Activated CD8-positive, alpha-beta memory T cell treated with anti-CD3 and anti-CD28 coated beads, Interleukin-2, amount 50 U/mL, for 24 hours (primary cell): Measurements from ENCODE around the gene FOXC2.

Experiments
- DNase-seq: peaks from one replicate; pipeline ENCODE4 v3.0.0-alpha.2; 2020; ENCODE audit errors: extremely low read depth

The FOXC2 gene

DNA sequence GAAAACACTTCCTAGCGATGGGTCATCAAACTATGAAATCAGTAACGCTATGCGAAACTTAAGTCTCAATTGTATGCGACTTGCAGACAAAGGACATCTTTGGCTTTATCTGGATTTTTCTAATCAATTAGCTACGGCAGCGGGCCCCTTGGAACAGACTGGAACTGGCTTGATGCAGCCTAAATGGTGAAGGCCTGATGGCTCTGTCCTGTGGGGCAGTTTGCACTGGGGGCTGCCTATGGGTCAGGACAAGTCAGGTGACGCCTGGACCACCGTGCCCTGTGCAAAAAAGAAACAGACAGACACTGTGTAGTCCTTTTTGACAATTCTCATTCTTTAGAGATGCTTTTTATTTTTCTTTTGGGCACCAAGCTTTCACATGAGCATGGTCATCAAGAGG is 33.6 kb upstream of the FOXC2 start:
- no peak for DNase-seq

DNA sequence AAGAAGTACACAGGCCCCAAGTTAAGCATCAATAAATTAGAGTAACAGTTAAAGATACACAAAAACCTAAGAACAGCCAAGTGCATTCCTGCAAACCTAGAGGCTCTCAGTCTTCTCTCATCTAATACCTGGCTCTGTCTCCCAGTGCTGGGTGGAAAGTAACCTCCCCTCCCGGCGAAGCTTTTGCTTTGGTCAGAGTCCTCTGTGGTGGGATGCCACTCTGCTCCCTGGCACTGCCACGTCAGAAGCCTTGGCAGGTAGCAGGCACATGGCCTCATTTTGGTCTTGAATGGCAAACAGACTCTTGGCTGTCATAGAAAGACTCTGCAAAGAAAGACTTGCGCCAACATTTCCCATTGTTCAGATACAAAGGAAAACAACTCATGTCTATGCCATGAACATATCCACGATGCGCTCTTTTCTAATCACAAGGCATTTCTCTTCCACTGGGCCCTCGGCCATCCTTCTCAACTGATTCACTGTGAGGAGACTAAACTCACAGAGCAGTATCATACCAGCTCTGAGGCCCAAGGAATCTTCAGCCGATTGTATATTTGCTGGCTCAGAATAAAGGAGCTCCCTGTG is 32.8 kb upstream of the FOXC2 start:
- no peak for DNase-seq

DNA sequence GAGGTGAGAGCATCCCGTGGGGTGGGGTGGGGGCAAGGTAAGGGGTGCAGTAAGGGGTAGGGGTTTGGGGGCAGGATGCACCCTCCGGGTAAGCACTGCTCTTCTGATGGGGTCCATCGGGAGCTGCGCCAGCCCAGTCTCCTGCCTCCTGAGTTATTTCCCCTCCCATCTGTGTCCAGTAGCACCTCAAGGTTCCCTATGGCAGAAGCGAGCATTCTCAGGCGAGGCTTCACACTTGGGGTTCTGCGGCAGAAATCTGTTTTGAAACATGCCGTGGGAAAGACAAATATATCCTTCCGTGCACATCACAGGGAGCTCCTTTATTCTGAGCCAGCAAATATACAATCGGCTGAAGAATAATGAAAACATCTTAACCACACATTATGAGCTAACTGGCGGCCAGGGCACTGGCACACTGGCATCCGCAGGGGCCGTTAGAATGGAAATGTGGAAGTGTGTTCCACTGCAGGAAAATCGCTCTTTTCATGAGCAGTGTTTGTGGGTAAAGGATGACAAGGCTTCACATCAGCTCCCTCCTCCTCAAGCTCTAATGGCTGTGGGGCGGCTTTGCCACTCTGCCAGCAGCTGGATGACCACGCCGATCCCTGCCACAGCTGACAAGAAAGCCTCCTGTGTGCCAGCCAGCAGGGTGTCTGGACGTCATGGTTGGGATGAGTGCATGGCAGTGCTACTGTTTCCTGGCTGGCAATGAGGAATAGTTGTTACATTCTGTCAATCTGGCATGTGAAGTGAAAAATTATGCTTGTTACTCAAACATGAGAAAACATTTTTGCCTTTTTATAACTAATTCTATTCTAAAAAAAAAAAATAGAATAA is 31.6 kb upstream of the FOXC2 start:
- no peak for DNase-seq

DNA sequence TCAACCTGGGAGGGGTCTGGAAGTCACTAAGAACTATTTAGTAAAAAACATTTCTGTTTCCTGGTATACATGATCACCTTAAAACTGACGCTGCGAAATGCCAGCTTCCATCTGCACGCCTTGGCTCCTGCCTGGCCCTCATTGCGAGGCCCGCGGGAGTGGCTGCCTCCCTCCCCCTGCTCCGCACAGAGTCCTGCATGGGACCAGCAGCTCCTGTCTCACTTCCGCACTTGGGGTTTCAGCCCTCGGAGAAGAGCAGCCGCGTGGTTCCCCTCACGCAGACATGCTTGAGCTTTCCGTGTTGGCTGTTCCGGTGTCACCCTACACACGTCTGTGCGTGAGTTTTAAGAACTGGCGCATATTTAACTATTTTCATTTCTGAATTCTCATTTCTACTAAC is 30.0 kb upstream of the FOXC2 start:
- no peak for DNase-seq

DNA sequence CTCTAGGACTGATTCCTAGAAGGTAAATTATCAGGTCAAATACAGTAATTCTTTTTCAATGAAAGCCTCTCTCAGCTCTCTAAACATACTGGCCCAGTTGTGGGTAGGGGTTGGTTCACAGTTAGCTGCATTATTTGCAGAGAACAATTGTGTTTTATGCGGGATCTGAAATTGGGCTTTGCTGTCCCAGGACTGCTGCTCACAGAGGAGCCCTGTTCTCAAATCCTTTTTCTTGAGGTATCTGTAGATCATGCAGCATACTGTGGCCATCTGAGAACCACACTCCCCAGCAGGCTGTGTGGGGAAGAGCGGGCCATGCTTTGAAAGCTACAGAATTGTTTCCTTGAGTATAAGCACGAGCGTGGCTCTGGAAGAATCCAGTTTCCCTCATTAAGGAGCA is 29.1 kb upstream of the FOXC2 start:
- DNase-seq = no peak

DNA sequence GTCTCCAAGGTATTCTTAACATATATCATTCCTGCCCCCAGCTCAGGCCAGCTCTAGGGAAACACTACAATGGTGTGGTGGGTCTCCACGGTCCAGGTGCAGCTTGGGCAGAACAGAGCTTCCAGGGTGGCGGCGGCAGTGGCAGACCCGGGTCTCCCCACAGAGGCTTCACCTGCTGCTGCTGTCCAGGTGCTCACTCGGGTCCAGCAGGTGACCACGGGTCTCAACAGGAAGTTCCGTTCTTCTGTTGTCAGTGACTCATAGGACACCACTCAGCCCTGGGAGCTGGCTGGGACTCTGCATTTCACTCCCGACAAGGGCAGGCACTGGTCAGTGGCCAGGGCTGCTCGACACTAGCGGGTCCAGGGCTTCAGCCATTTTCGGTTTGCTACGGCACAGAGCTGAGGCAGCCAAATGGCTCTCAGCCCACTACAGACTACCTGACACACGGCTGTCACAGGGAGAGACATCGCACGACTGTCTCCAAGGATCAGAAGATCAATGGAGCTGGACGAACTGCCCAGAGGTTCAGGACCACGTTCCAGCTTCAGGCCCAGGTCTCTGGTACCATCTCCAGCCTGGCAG is 28.3 kb upstream of the FOXC2 start:
- DNase-seq = no peak

DNA sequence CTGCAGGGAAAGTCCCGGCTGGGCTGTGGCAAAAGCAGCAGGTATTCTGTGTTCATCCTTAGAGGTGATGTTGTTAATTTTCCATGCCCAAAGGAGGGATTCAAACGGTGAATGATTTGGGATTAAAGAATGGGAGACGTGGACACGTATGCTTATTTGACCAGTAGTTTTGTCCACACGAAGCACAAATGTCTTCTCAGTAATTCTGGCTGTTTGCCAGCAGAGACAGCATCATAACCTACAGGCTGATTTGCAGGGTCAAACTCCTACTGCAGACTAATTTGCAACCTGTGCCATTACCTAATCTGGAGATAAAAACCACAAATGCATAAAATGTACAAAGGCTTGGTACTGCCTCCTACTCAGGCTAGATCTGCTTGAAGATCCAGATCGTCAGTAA is 25.7 kb upstream of the FOXC2 start:
- DNase-seq = no peak

DNA sequence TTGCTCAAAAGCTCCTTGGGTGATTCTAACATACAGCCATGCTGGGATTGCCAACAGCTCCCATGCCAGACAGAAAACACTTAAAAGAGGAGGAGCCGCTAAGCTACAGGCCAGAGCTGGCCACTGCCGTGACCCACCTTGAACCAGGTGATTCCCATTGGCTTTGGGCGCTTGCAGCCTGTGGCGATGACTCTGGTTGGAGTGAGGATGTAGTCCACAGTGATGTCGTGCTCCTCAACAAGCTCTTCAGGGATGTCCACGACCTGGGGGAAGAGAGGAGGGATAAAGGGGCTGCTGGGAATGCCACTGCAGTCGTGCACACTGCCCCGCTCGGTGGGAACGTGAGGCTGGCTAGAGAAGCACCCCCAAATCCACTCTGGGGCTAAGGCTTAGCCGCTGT is 25.1 kb upstream of the FOXC2 start:
- DNase-seq = no peak

DNA sequence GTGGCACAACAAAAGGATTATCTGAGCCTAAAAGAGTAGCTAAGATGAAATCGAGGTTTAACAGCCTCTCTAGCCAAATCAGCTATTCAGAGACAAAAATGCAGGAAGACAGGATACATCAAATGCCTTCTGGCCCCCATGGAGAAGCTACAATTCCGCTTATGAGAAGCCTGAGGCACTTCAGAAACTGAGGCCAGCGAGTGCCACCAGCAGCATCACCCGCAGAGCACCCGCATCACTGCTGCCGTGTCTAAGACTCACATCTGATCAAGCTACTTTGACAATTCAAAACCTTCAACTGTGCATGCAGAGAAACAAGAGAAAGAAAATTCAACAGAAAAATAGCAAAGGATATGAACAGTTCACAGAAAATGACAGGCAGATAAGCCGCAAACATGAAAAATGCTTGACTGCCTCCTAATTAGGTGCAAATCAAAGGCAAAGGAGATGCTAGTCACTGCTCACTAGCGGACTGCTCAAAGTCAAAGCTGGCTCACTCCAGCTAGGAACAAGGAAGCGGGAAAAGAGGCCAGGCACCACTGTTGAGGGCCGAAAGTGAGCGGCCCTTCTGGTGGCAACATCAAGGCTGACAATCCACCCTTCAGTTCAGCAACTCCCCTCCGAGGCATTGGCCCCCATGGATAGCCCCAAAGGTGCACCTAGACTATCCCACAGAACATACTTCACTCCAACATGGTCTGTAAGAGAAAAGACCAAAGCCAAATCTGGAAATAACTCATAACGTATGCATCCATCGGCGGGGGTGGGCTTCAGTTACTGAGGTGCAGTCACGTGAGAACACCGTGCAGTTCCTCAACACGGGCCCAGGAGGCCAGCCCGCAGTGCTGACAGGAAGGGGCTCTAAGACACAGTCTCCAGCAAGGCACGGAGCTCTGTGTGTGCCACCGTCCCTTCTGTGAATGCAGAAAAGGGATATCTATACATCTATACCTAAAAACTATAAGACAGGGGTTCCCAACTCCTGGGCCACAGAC is 23.6 kb upstream of the FOXC2 start:
- no peak for DNase-seq

DNA sequence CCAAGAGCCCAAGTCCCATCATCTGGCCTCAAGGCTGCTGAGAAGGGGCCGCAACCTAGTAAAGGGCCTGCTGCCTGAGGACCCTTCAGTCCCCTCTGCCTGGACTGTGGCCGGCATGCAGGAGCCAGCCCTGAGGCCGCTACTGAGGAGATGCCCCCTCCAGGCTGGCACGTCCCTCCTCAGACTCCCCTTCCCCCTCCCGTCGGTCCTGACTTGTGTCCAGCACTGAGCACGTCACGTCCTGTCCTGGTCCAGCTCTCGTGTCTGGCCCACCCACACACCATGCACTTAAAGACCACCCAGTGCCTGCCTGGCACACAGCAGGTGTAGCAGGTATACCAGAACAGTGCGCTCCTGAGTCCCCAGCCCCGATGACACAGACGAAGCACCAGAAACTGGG is 21.1 kb upstream of the FOXC2 start:
- no peak for DNase-seq

DNA sequence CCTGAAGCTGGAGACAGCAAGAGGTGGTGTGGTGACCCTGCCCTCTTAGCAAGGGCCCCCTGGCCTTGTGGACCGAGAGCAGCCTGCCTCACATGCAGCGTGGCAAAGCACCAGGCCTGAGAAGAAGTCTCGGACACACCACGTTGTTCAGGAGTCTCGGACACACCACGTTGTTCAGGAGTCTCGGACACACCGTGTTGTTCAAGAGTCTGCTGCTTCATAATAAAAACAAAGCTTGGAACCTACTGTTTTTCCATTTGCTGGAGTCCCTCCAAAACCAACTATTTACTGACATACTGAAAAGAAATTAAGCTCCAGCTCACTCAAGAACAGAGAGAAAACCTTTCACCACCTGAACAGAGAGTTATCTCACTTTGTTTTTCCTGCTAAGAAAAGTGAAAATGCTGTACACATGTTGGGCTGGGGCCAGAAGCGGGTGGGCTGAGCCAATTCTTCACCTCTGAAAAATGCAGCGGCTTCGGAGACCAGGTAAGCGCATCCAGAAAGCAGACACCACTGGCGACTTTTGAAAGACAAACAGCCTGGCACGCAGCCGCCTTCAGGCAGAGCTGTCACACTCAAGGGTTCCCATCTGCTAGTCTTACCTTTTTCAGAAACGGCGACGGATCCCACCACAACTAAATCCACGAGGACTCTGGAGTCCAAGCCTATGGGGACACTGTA is 20.5 kb upstream of the FOXC2 start:
- DNase-seq = no peak

DNA sequence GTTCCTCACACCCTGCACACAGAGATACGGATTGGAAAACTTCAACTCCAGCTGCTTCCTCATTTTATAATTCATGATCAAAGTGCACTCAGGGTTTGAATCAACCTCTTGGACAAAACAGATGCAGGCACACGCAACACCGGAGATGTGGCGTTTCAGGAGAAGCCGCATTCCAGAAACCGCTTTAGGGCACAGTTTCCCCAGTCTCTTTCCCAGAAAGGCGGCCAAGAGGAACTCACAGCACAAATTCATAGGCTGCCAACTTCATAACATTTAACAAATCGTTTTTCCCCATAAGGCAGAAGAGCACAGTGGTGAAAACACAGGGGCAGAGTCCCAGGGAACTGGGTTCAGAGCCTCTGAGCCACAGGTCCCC is 20.0 kb upstream of the FOXC2 start:
- DNase-seq = no peak

DNA sequence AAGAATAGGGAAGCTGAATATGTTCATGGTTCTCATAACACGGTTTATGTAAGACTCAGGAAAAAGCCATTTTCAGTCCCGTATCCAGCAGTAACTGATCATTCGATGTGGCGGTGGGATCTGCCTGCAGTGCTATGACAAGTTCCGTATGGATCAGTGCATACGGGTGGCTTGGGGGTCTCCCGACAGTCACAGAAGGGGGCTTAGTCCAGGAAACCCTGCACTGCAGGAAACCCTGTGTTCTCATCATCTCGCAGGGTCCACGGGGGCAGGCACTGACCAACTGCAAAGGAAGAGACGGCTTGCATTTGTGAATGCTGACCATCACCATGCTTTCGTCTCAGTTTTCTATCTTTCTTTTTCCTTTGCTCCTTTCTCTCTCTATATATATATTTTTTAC is 19.3 kb upstream of the FOXC2 start:
- no peak for DNase-seq

DNA sequence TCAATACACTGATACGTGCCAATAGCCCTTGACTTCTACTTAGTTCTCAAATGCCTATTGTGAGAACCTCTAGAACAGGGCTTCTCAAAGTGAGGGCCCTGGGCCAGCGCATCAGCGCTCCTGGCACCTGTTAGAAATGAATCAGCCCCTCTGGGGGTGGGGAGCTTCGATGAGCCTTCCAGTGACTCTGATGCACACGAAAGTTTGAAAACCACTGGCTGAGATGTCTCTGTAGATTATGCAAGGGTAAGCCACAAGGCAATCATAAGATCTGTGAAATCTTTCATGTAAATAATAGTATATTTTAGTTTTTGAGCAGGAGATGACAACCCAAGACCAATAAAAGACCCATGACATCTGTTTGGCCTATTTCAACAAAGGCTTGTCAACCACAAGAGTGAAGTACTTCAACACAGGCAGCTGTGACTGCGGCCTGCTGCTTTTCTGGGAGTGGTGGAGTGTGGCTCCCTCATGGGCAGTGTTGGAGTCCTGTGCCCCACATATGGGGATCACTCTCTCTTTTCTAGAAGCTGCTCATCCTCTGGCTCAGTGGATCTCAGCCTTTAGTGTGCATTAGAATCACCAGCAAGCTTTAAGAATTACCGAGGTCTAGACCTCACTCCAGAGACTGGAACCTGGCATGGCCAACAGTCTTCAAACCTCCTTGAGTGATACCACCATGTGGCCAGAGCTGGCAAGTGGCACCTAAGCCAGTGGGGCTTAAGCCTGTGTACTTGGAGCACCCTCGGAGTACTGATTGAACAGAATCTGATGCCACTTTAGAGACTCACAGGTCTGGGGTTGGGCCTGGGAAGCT is 17.3 kb upstream of the FOXC2 start:
- DNase-seq = no peak

DNA sequence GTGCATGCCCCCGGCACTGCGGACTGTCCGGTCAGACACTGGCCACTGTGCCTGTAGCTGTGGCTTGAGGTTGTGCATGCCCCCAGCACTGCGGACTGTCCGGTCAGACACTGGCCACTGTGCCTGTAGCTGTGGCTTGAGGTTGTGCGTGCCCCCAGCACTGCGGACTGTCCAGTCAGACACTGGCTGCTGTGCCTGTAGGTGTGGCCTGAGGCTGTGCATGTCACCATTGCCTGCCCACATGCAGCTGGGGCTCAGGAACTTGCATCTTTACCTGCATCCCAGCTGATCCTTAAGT is 16.8 kb upstream of the FOXC2 start:
- no peak for DNase-seq

DNA sequence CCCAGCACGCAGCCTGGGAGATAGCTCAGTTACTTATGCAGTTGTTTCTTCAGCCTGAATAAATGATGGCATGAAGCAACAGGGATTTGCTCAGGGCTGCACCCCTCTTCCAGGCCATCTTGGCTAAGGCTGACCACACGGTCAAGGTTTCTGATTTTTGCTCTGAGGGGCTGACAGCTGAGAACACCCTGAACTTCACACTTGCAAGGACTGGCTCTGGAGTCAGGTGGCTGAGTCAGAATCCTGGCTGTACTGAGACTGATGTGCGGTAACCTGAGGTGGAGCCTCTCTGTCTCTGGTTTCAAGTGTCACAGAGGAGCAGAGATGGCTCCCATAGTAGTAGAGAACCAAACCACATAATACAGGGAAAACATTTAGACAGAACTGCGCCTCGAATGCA is 16.3 kb upstream of the FOXC2 start:
- DNase-seq = no peak

DNA sequence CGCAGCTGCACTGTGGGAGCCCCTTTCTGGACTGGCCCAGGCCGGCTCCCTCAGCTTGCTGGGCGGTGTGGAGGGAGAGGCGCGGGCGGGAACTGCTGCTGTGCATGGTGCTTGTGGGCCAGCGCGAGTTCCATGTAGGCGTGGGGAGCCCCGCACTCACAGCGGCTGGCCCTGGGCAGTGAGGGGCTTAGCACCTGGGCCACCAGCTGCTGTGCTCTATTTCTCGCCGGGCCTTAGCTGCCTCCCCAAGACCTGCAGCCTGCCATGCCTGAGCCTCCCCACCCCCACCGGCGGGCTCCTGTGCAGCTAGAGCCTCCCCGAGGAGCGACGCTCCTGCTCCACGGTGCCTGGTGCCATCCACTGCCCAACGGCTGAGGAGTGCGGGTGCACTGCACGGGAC is 13.3 kb upstream of the FOXC2 start:
- no peak for DNase-seq

DNA sequence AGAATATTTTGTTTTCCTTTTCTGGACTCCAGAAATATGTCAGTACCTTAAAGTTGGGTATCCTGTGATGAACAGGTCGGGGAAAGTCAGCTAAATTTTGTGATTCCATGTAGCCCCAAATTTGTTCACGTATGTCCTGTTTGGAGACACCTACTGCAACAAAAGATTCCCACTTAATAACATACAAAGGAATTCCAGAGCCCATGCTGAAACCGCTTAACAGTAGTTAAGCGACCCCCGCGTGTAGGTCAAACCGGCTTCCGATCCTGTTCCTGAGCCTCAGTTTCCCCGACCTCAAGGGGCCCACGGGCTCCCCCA is 12.1 kb upstream of the FOXC2 start:
- DNase-seq = no peak

DNA sequence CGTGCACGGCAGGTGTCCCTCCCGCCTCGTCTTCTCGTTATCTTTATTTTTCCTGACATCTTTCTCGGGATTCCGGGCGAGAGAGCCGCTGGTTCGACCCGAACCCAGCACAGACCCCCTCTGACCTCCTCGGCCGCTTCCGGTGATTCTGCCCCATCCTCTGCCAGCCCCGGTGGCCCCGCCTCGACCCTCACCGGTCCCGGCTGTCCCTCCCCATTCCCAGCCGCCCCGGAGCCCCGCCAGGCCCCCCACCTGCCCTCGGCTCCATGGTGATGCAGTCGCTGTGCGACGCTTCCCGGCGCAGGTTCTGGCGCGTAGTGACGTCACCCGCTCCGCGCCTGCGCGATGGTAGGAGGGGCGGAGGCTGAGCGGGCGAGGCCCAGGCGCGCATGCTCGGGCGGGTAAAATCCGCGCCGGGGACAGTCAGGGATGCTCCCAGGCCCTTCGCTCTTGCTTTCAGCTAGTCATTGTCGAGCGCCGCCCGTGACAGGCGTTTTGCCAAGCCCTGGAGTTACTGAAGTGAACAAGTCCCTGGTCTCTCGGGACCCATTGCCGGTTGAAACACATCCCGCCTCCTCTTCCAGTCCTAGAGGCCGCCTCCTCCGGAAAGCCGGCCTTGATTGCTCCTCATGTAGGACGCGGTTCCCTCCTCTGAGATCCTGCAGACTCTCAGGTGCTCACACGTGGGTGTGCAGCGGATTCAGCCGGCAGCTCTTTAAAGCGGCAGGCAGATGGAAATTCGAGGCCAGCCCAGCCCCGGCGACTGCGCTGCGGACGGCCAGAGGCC is 11.5 kb upstream of the FOXC2 start, which contains the start of gene MTHFSD:
Gene MTHFSD (minus strand): TSS at position 319 of the 787 bp plus-strand sequence. CDS start 51 bp downstream, at position 268.
- peak; percentile 85 for DNase-seq

DNA sequence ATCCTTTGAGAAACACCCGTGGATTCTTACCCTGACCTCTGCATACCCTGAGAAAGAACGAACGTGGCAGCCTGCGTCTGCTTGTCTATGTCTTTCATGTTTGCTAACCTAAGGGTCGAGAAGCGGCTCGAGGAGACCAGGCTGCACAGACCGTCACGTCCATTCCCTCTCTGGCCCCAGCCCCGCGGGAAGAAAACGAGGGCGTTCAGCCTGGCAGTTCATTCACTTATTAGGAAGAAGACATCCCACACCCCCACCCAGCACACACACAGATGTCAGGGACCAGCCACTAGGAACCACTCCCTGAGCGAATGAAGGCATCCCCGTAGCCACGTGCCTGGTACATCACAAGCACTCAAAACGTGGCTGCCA is 10.9 kb upstream of the FOXC2 start:
- no peak for DNase-seq
